Renal cortical epithelial cell (primary cell): ENCODE data around the gene ETFDH. TPM values are rescaled to one million over a fixed set of nuclear protein-coding genes. Genes with fewer than 3 reads are reported as not detected.
"Not testable (repeated sequence)": the region's sequence is repeated elsewhere in the genome, so short reads cannot be mapped to it uniquely, and the experiment has no call there.

ENCODE experiments used
- DNase-seq: peaks from one replicate; pipeline ENCODE4 v3.0.0-alpha.2; 2011; ENCODE audit warnings: low read depth
- total RNA-seq: library from RNA; depleted of rRNA; stranded (reverse); fragments of >200 nt; gene quantifications from 2 replicates; pipeline ENCODE4 v1.2.3, GENCODE V29; 2014

Gene ETFDH
- total RNA-seq, 1 donor from 2014 or later: 36.5 TPM

DNA sequence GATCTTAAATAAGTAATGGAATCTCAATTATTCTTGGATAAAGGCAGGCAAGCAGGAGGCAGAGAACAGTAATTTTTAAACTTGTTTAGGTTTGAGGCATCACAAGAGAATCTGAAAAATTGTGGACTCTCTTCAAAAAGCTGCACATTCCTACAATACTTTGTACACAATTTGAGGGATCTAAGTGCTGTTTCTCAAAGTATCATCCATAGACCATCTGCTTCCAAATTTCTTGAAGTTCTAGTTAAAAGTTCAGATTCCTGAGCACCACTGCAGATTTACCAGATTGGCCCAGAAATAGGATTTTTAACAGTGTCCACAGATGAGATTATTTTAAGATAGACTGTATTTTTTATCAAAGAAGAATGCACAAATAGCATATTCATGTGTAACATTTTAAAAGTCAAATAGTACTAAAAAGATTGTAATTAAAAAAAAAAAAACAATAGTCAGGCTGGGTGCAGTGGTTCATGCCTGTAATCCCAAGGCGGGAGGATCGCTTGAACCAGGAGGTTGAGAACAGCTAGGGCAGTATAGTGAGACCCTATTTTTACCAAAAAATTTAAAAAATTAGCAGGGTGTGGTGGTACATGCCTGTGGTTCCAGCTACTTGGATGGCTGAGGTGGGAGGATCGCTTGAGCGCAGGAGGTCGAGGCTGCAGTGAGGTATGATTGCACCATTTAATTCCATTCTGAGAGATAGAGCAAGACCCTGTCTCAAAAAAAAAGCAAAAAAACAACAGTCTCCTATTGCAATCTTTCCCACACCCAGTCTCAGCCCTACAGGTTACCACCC lies 82.5 kb downstream of the ETFDH start:
- no peak for DNase-seq

DNA sequence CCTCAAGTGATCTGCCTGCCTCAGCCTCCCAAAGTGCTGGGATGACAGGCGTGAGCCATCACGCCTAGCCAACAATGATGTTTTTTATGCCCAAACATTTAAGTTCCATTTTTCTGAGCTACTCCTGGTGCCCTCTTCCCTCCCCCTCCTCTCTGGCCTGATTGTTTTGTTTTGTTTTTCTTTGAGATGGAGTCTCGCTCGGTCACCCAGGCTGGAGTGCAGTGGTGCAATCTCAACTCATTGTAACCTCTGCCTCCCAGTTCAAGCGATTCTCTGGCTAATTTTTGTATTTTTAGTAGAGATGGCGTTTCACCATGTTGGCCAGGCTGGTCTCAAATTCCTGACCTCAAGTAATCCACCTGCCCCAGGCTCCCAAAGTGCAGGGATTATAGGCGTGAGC lies 83.7 kb downstream of the ETFDH start:
- not testable (repeated sequence) for DNase-seq

DNA sequence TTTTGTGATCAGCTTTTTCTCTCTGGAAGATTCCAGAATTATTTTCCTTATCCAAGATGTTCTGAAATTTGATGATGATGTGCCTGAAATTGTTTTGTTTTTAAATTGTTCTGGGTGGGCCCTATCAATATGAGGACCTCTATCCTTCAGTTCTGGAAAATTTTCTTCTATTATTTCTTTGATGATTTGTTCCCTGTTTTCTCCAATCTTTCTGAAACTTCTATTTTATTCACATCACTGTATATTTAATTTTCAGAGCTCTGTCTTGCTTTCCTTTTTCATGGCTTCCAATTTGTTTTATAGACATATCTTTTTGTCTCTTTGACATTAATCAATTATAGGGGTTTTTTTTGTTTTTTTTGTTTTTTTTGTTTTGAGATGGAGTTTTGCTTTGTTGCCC lies 84.5 kb downstream of the ETFDH start:
- no peak for DNase-seq

DNA sequence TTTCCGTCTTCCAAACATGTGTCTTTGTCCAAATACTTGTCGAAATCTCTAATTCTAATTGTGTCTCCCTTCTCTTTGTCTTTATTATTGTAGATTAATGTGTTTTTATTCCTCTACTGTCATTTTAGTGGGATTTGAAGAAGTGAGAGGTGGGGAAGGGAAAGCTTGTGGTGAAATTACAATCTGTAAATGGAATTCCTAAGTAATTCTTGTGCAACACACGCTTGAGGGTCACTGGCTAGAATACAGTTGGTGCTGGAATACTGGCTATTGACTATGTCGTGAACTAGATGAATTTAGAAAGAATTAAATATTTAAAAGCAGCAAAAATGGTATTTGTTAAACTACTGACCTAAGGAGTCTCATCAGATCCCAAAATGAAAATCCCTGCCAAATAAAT lies 86.0 kb downstream of the ETFDH start:
- no peak for DNase-seq

DNA sequence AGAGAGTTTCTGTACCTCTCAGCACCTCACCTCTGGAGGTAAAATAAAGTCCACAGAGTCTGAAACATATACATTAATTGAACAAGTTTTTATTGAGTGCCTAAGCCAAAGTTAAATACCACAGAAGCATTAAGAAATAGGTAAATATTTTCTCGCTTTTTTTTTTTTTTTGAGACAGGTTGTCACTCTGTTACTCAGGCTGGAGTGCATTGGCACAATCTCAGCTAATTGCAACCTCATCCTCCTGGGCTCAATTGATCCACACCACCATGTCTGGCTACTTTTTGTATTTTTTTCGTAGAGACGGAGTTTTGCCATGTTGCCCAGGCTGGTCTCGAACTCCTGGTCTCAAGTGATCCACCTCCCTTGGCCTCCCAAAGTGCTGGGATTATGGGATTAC lies 86.6 kb downstream of the ETFDH start:
- DNase-seq: no peak

Other genes starting within 250 kb of the ETFDH start
- gene RXFP1, start 150.4 kb upstream of the ETFDH start, total RNA-seq: 0.10 TPM in 1 of 2 replicates, not detected in the other
- 7.7 and 16.1 TPM in 2 replicates for gene C4orf46, start 409 bp upstream of the ETFDH start, total RNA-seq
- gene PPID, start 51.1 kb downstream of the ETFDH start, total RNA-seq: 38.0 and 46.0 TPM in 2 replicates
- 143 TPM in 2 replicates for gene FNIP2, start 96.7 kb downstream of the ETFDH start, total RNA-seq